Measurements from ENCODE around the gene KMT2B. TPM values are rescaled to one million over a fixed set of nuclear protein-coding genes. Genes with fewer than 3 reads are reported as not detected.
"Not testable (repeated sequence)": the region's sequence is repeated elsewhere in the genome, so short reads cannot be mapped to it uniquely, and the experiment has no call there.

Gene KMT2B
- polyA plus RNA-seq (2012; ENCODE audit: low read depth, missing spikeins) = 23.7 TPM

GRCh38 chr19:35717665-35718344, at the start of gene KMT2B:
Gene KMT2B, plus strand, starts transcription at chr19:35718003. Its CDS starts 16 bp downstream, at chr19:35718019.
- FAIRE-seq = no peak
- TF ChIP-seq POLR2A (IDR thresholded peaks at IDR 0.05; ENCODE audit: low read depth, low read length) (no peak), TAF1 (IDR thresholded peaks at IDR 0.05; ENCODE audit: low read depth, low read length) (no peak), POLR2AphosphoS5 (IDR thresholded peaks at IDR 0.05; ENCODE audit: low read depth, low read length) (no peak), SPI1 (IDR thresholded peaks at IDR 0.05; ENCODE audit: low read depth, low read length) (no peak), POU2F2 (IDR thresholded peaks at IDR 0.05; ENCODE audit: low read depth, low read length) (no peak), PAX5 (IDR thresholded peaks at IDR 0.05; ENCODE audit: insufficient read depth, low read length, severe bottlenecking) (no peak)
- peak; percentile 99 for DNase-seq (ENCODE audit: insufficient read length, low spot score)

GRCh38 chr19:35669566-35669965, 48.2 kb upstream of the KMT2B start:
- TF ChIP-seq POU2F2 (IDR thresholded peaks at IDR 0.05; ENCODE audit: low read depth, low read length) (no peak), POLR2AphosphoS5 (IDR thresholded peaks at IDR 0.05; ENCODE audit: low read depth, low read length) (no peak), SPI1 (IDR thresholded peaks at IDR 0.05; ENCODE audit: low read depth, low read length) (no peak), POLR2A (IDR thresholded peaks at IDR 0.05; ENCODE audit: low read depth, low read length) (no peak), PAX5 (IDR thresholded peaks at IDR 0.05; ENCODE audit: insufficient read depth, low read length, severe bottlenecking) (no peak), TAF1 (IDR thresholded peaks at IDR 0.05; ENCODE audit: low read depth, low read length) (no peak)
- FAIRE-seq (no peak), DNase-seq (ENCODE audit: insufficient read length, low spot score) (no peak)

GRCh38 chr19:35669974-35670373, 47.8 kb upstream of the KMT2B start:
- no peak for DNase-seq (ENCODE audit: insufficient read length, low spot score)
- FAIRE-seq = no peak
- TF ChIP-seq TAF1 (IDR thresholded peaks at IDR 0.05; ENCODE audit: low read depth, low read length) = no peak

- no peak for TF ChIP-seq POU2F2 (IDR thresholded peaks at IDR 0.05; ENCODE audit: low read depth, low read length)
- no peak for TF ChIP-seq PAX5 (IDR thresholded peaks at IDR 0.05; ENCODE audit: insufficient read depth, low read length, severe bottlenecking)
- no peak for TF ChIP-seq TAF1 (IDR thresholded peaks at IDR 0.05; ENCODE audit: low read depth, low read length)
- TF ChIP-seq POLR2AphosphoS5 (IDR thresholded peaks at IDR 0.05; ENCODE audit: low read depth, low read length) = no peak
- TF ChIP-seq SPI1 (IDR thresholded peaks at IDR 0.05; ENCODE audit: low read depth, low read length) = no peak
- no peak for TF ChIP-seq POLR2A (IDR thresholded peaks at IDR 0.05; ENCODE audit: low read depth, low read length)
- no peak for DNase-seq (ENCODE audit: insufficient read length, low spot score)
- FAIRE-seq = no peak
Measured at GRCh38 chr19:35670686-35671085, 47.1 kb upstream of the KMT2B start.

GRCh38 chr19:35671818-35672217, 46.0 kb upstream of the KMT2B start:
- no peak for DNase-seq (ENCODE audit: insufficient read length, low spot score)
- no peak for FAIRE-seq
- TF ChIP-seq PAX5 (IDR thresholded peaks at IDR 0.05; ENCODE audit: insufficient read depth, low read length, severe bottlenecking) = no peak
- TF ChIP-seq TAF1 (IDR thresholded peaks at IDR 0.05; ENCODE audit: low read depth, low read length) = no peak
- TF ChIP-seq POU2F2 (IDR thresholded peaks at IDR 0.05; ENCODE audit: low read depth, low read length) = no peak
- TF ChIP-seq POLR2AphosphoS5 (IDR thresholded peaks at IDR 0.05; ENCODE audit: low read depth, low read length) = no peak
- TF ChIP-seq POLR2A (IDR thresholded peaks at IDR 0.05; ENCODE audit: low read depth, low read length) = no peak
- TF ChIP-seq SPI1 (IDR thresholded peaks at IDR 0.05; ENCODE audit: low read depth, low read length) = no peak

- TF ChIP-seq POLR2A (IDR thresholded peaks at IDR 0.05; ENCODE audit: low read depth, low read length) (no peak), PAX5 (IDR thresholded peaks at IDR 0.05; ENCODE audit: insufficient read depth, low read length, severe bottlenecking) (no peak), SPI1 (IDR thresholded peaks at IDR 0.05; ENCODE audit: low read depth, low read length) (no peak), TAF1 (IDR thresholded peaks at IDR 0.05; ENCODE audit: low read depth, low read length) (no peak), POU2F2 (IDR thresholded peaks at IDR 0.05; ENCODE audit: low read depth, low read length) (no peak), POLR2AphosphoS5 (IDR thresholded peaks at IDR 0.05; ENCODE audit: low read depth, low read length) (no peak)
- FAIRE-seq (peak; percentile 83), DNase-seq (ENCODE audit: insufficient read length, low spot score) (peak; percentile 46)
Measured at GRCh38 chr19:35673121-35673804, 44.5 kb upstream of the KMT2B start.

GRCh38 chr19:35675589-35676140, 42.1 kb upstream of the KMT2B start:
- TF ChIP-seq SPI1 (IDR thresholded peaks at IDR 0.05; ENCODE audit: low read depth, low read length) (no peak), POU2F2 (IDR thresholded peaks at IDR 0.05; ENCODE audit: low read depth, low read length) (no peak), PAX5 (IDR thresholded peaks at IDR 0.05; ENCODE audit: insufficient read depth, low read length, severe bottlenecking) (no peak), POLR2AphosphoS5 (IDR thresholded peaks at IDR 0.05; ENCODE audit: low read depth, low read length) (no peak), TAF1 (IDR thresholded peaks at IDR 0.05; ENCODE audit: low read depth, low read length) (no peak), POLR2A (IDR thresholded peaks at IDR 0.05; ENCODE audit: low read depth, low read length) (no peak)
- FAIRE-seq (no peak), DNase-seq (ENCODE audit: insufficient read length, low spot score) (no peak)

GRCh38 chr19:35689836-35690235, 28.0 kb upstream of the KMT2B start:
- no peak for DNase-seq (ENCODE audit: insufficient read length, low spot score)
- no peak for TF ChIP-seq POLR2A (IDR thresholded peaks at IDR 0.05; ENCODE audit: low read depth, low read length)
- TF ChIP-seq SPI1 (IDR thresholded peaks at IDR 0.05; ENCODE audit: low read depth, low read length) = no peak
- TF ChIP-seq POLR2AphosphoS5 (IDR thresholded peaks at IDR 0.05; ENCODE audit: low read depth, low read length) = no peak
- TF ChIP-seq POU2F2 (IDR thresholded peaks at IDR 0.05; ENCODE audit: low read depth, low read length) = no peak
- TF ChIP-seq PAX5 (IDR thresholded peaks at IDR 0.05; ENCODE audit: insufficient read depth, low read length, severe bottlenecking) = no peak
- TF ChIP-seq TAF1 (IDR thresholded peaks at IDR 0.05; ENCODE audit: low read depth, low read length) = no peak
- FAIRE-seq = no peak

GRCh38 chr19:35691106-35691505, 26.7 kb upstream of the KMT2B start:
- FAIRE-seq; DNase-seq (ENCODE audit: insufficient read length, low spot score): not testable (repeated sequence)

All from GM12891 (cell line).